Suppressor macrophage (primary cell): ENCODE data around the gene SMAD5.
A peak's percentile ranks its signal among the peaks of the same experiment; 100 is the strongest.

ENCODE experiments used
- DNase-seq, 4 experiments: peaks; one replicate each; pipeline ENCODE4 v3.0.0-alpha.2; 2020 to 2022

SMAD5 gene

GRCh38 chr5:136115183-136115865 lies 17.3 kb upstream of the SMAD5 start:
- no peak for DNase-seq

GRCh38 chr5:136120529-136120928 lies 12.1 kb upstream of the SMAD5 start:
- DNase-seq = no peak

GRCh38 chr5:136123236-136123768 lies 9.3 kb upstream of the SMAD5 start:
- DNase-seq = no peak

- no peak for DNase-seq
These were observed 5.1 kb upstream of the SMAD5 start for GRCh38 chr5:136127560-136127959.

- DNase-seq = no peak
These were observed 4.2 kb upstream of the SMAD5 start for GRCh38 chr5:136128481-136128880.

GRCh38 chr5:136129445-136129844 lies 3.2 kb upstream of the SMAD5 start:
- DNase-seq = no peak

- no peak for DNase-seq
These were observed 2.1 kb upstream of the SMAD5 start for GRCh38 chr5:136130581-136130980.

GRCh38 chr5:136132087-136132486 lies 558 bp upstream of the SMAD5 start:
- peak in 3 of 4 experiments; percentile 9 to 33 (median 9) for DNase-seq

- DNase-seq = peak; percentile 29 to 63 (median 52)
These were observed 727 bp downstream of the SMAD5 start for GRCh38 chr5:136133222-136133921.

- no peak for DNase-seq
These were observed 1.3 kb downstream of the SMAD5 start for GRCh38 chr5:136133922-136134379.

- no peak for DNase-seq
These were observed 2.0 kb downstream of the SMAD5 start for GRCh38 chr5:136134653-136135052.

- DNase-seq = no peak
These were observed 2.9 kb downstream of the SMAD5 start for GRCh38 chr5:136135536-136135935.

GRCh38 chr5:136137497-136138220 lies 5.0 kb downstream of the SMAD5 start:
- peak in 2 of 4 experiments; percentile 3 to 8 for DNase-seq

- no peak for DNase-seq
These were observed 8.9 kb downstream of the SMAD5 start for GRCh38 chr5:136141561-136141960.

GRCh38 chr5:136143312-136143711 lies 10.7 kb downstream of the SMAD5 start:
- no peak for DNase-seq

- DNase-seq = no peak
These were observed 11.1 kb downstream of the SMAD5 start for GRCh38 chr5:136143763-136144162.

GRCh38 chr5:136145030-136145429 lies 12.4 kb downstream of the SMAD5 start:
- no peak for DNase-seq

GRCh38 chr5:136146201-136146600 lies 13.6 kb downstream of the SMAD5 start:
- no peak for DNase-seq

- no peak for DNase-seq
These were observed 15.0 kb downstream of the SMAD5 start for GRCh38 chr5:136147632-136148031.

- no peak for DNase-seq
These were observed 17.2 kb downstream of the SMAD5 start for GRCh38 chr5:136149891-136150290.

GRCh38 chr5:136153581-136154236 lies 21.1 kb downstream of the SMAD5 start:
- no peak for DNase-seq

GRCh38 chr5:136155078-136155477 lies 22.4 kb downstream of the SMAD5 start:
- no peak for DNase-seq

GRCh38 chr5:136155761-136156160 lies 23.1 kb downstream of the SMAD5 start:
- DNase-seq = peak in 1 of 4 experiments; percentile 8
